GM19025 (cell line): ENCODE results near the gene NR2F1-AS1.

ENCODE experiments used
- ATAC-seq: cut with Tn5 transposase; IDR thresholded peaks from one replicate; pipeline ENCODE4 v1.9.1; 2021; ENCODE audit warnings: mild to moderate bottlenecking, low read depth, moderate library complexity; ENCODE audit not compliant: unreplicated experiment

Gene NR2F1-AS1

GRCh38 chr5:93452255-93452654 is 128.8 kb downstream of the NR2F1-AS1 start:
- no peak for ATAC-seq

- peak; percentile 64 for ATAC-seq
Observed at GRCh38 chr5:93438124-93438523, 142.9 kb downstream of the NR2F1-AS1 start.

GRCh38 chr5:93436083-93436482 is 144.9 kb downstream of the NR2F1-AS1 start:
- ATAC-seq: no peak

GRCh38 chr5:93433422-93433821 is 147.6 kb downstream of the NR2F1-AS1 start:
- ATAC-seq: no peak

- no peak for ATAC-seq
Observed at GRCh38 chr5:93431250-93431649, 149.8 kb downstream of the NR2F1-AS1 start.

- ATAC-seq: no peak
Observed at GRCh38 chr5:93430673-93431199, 150.3 kb downstream of the NR2F1-AS1 start.

GRCh38 chr5:93430118-93430517 is 150.9 kb downstream of the NR2F1-AS1 start:
- ATAC-seq: no peak

GRCh38 chr5:93428868-93429267 is 152.2 kb downstream of the NR2F1-AS1 start:
- ATAC-seq: no peak

GRCh38 chr5:93427316-93427715 is 153.7 kb downstream of the NR2F1-AS1 start:
- ATAC-seq: no peak

GRCh38 chr5:93425096-93425495 is 155.9 kb downstream of the NR2F1-AS1 start:
- ATAC-seq: no peak

- ATAC-seq: no peak
Observed at GRCh38 chr5:93423300-93423699, 157.7 kb downstream of the NR2F1-AS1 start.

- ATAC-seq: no peak
Observed at GRCh38 chr5:93422652-93423280, 158.3 kb downstream of the NR2F1-AS1 start.

GRCh38 chr5:93421987-93422401 is 159.0 kb downstream of the NR2F1-AS1 start:
- no peak for ATAC-seq

- ATAC-seq: no peak
Observed at GRCh38 chr5:93421468-93421867, 159.6 kb downstream of the NR2F1-AS1 start.

GRCh38 chr5:93417490-93417889 is 163.5 kb downstream of the NR2F1-AS1 start:
- ATAC-seq: no peak

- ATAC-seq: no peak
Observed at GRCh38 chr5:93415819-93416218, 165.2 kb downstream of the NR2F1-AS1 start.

GRCh38 chr5:93411716-93412115 is 169.3 kb downstream of the NR2F1-AS1 start:
- no peak for ATAC-seq

- no peak for ATAC-seq
Observed at GRCh38 chr5:93409691-93410090, 171.3 kb downstream of the NR2F1-AS1 start.

- no peak for ATAC-seq
Observed at GRCh38 chr5:93407454-93407853, 173.6 kb downstream of the NR2F1-AS1 start.

- no peak for ATAC-seq
Observed at GRCh38 chr5:93406971-93407401, 174.0 kb downstream of the NR2F1-AS1 start.

- no peak for ATAC-seq
Observed at GRCh38 chr5:93404246-93404645, 176.8 kb downstream of the NR2F1-AS1 start.

GRCh38 chr5:93403141-93403928 is 177.7 kb downstream of the NR2F1-AS1 start:
- ATAC-seq: no peak
